KMS-11 (cell line): ENCODE results near the gene C11orf21.

Experiments used
- H2AFZ ChIP-seq: fragments of 200-600 bp; sonication (generic); 2 replicates; pipeline ENCODE4 v1.6.1; 2016; ENCODE audit warnings: antibody characterized with exemption, mixed run types, low read depth
- H3K27ac ChIP-seq: fragments of 200-600 bp; sonication (generic); 2 replicates; pipeline ENCODE4 v1.6.1; 2016; ENCODE audit warnings: mild to moderate bottlenecking, mixed run types
- H3K27me3 ChIP-seq: fragments of 200-600 bp; sonication (generic); 2 replicates; pipeline ENCODE4 v1.6.1; 2017; ENCODE audit warnings: mild to moderate bottlenecking, low read depth, mixed run types, moderate library complexity; ENCODE audit not compliant: insufficient read depth
- H3K36me3 ChIP-seq: fragments of 200-600 bp; sonication (generic); 2 replicates; pipeline ENCODE4 v1.6.1; 2017; ENCODE audit warnings: mild to moderate bottlenecking, mixed run types; ENCODE audit not compliant: insufficient read depth
- H3K4me1 ChIP-seq: fragments of 200-600 bp; sonication (generic); 2 replicates; pipeline ENCODE4 v1.6.1; 2016; ENCODE audit warnings: mild to moderate bottlenecking, low read depth, mixed run types; ENCODE audit not compliant: poor library complexity, severe bottlenecking
- H3K4me2 ChIP-seq: fragments of 200-600 bp; sonication (generic); 2 replicates; pipeline ENCODE4 v1.7.0; 2016; ENCODE audit warnings: mild to moderate bottlenecking, mixed run types
- H3K4me3 ChIP-seq: fragments of 200-600 bp; sonication (generic); IDR thresholded peaks from 2 replicates; pipeline ENCODE4 v1.6.1; 2017; ENCODE audit warnings: low read depth, low read length, mixed read lengths; ENCODE audit not compliant: insufficient read depth
- H3K79me2 ChIP-seq: fragments of 200-600 bp; sonication (generic); 2 replicates; pipeline ENCODE4 v1.6.1; 2016; ENCODE audit warnings: low read depth, mixed run types; ENCODE audit not compliant: insufficient read depth
- H3K9ac ChIP-seq: fragments of 200-600 bp; sonication (generic); 2 replicates; pipeline ENCODE4 v1.6.1; 2016; ENCODE audit warnings: mild to moderate bottlenecking, mixed run types
- H4K20me1 ChIP-seq: fragments of 200-600 bp; sonication (generic); 2 replicates; pipeline ENCODE4 v1.6.1; 2016; ENCODE audit warnings: mild to moderate bottlenecking, mixed run types; ENCODE audit not compliant: insufficient read depth
- TF ChIP-seq, protein P1 (sequence below): fragments of 200-600 bp; sonication (generic); conservative IDR thresholded peaks from 2 replicates; pipeline ENCODE4 v1.6.1; 2017; ENCODE audit warnings: low read depth, mild to moderate bottlenecking, antibody characterized with exemption, low read length, moderate library complexity, mixed read lengths

The C11orf21 gene

DNA sequence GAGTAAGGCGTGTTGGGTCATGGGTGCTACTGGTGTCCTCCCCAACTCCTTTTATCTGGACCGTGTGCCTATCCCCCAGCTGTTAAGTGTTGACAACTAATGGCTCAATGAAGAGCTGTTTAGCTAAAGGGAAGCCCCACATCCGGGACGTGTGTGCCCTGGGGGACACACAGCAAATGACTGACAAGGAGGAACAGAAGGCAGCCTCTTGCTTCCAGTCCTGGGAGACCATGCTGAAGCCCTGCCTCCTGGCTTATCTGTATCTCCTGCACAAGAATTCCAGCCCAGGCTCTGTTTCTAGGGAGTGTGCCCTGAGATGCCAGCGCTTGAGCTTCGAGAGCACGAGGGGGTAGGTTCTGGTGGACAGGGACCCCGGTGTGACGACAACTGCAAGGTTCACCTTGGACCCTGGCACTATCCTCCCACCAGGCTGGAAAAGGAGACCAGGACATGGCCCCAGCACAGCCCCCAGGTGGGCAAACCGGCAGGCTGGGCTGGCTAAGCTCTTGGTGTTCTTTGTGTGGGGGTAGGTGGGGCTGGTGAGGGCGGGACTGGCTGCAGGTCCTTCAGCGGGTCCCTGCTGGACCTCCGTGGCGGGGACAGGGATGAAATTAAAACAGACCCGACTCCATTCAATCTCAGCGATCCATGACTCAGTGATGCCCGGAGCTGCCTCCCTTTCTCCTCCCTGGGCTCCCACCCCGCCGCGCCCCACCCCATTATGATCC, 52.4 kb downstream of the C11orf21 start:
- Histone ChIP-seq H3K27me3 (peaks cover 68% of the 10 kb centered on the region), H4K20me1 (no peaks in the 10 kb centered on the region), H3K9ac (no peak overlapping the region), H3K4me2 (no peak overlapping the region), H3K27ac (no peak overlapping the region), H3K79me2 (no peaks in the 10 kb centered on the region), H3K4me3 (no peak overlapping the region), H2AFZ (no peak overlapping the region), H3K36me3 (no peaks in the 10 kb centered on the region), H3K4me1 (no peaks in the 10 kb centered on the region)
- TF ChIP-seq, protein P1, sequence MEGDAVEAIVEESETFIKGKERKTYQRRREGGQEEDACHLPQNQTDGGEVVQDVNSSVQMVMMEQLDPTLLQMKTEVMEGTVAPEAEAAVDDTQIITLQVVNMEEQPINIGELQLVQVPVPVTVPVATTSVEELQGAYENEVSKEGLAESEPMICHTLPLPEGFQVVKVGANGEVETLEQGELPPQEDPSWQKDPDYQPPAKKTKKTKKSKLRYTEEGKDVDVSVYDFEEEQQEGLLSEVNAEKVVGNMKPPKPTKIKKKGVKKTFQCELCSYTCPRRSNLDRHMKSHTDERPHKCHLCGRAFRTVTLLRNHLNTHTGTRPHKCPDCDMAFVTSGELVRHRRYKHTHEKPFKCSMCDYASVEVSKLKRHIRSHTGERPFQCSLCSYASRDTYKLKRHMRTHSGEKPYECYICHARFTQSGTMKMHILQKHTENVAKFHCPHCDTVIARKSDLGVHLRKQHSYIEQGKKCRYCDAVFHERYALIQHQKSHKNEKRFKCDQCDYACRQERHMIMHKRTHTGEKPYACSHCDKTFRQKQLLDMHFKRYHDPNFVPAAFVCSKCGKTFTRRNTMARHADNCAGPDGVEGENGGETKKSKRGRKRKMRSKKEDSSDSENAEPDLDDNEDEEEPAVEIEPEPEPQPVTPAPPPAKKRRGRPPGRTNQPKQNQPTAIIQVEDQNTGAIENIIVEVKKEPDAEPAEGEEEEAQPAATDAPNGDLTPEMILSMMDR = no peak

DNA sequence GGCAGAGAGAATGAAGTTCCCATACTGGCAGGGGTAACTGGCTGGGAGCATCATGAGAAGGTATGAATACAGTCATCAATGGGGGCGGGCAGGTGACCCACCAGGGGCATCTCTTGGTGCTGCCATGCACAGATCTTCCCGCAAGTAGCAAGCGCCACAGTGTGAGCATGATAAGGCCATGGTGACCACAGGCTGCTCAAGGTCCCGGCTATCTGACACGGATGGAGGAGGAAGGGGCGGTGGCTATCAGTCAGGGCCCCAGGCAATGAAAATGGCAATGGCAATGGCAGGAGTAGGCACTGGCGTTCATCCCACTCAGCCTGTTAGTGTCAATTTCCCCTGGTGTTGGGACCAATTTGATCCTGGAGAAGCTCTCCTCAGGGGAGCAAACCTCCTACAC, 53.0 kb downstream of the C11orf21 start:
- H3K36me3 ChIP-seq = no peaks in the 10 kb centered on the region
- no peaks in the 10 kb centered on the region for H3K79me2 ChIP-seq
- H4K20me1 ChIP-seq = no peaks in the 10 kb centered on the region
- TF ChIP-seq, protein P1 = no peak
- no peak overlapping the region for H3K27ac ChIP-seq
- H3K4me3 ChIP-seq = no peak overlapping the region
- no peaks in the 10 kb centered on the region for H3K4me1 ChIP-seq
- no peak overlapping the region for H3K4me2 ChIP-seq
- peaks cover 62% of the 10 kb centered on the region for H3K27me3 ChIP-seq
- no peak overlapping the region for H2AFZ ChIP-seq
- no peak overlapping the region for H3K9ac ChIP-seq

DNA sequence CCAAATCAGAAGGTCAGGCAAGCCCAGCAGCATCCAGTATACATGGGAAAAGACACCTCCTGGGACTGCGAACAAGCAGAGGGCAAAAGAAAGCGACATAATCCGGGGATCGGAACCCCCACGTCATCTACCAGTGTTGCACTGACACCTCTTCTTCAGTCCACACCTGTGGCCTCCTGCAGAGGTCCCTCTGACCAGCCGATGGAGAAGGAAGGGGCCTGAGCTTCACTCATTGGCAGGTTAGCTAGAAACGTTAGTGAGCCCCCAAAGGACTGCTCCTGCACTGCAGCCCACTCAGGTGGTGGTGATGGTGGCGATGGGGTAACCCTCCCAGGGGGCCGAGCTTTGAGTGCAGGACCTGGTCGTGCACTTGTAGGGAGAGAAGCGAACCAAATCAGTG, 53.5 kb downstream of the C11orf21 start:
- Histone ChIP-seq H3K27me3 (peaks cover 60% of the 10 kb centered on the region), H2AFZ (no peak overlapping the region), H3K79me2 (no peaks in the 10 kb centered on the region), H3K9ac (no peak overlapping the region), H3K4me3 (no peak overlapping the region), H3K4me1 (no peaks in the 10 kb centered on the region), H4K20me1 (no peaks in the 10 kb centered on the region), H3K4me2 (no peak overlapping the region), H3K36me3 (no peaks in the 10 kb centered on the region), H3K27ac (no peak overlapping the region)
- TF ChIP-seq, protein P1 = no peak

DNA sequence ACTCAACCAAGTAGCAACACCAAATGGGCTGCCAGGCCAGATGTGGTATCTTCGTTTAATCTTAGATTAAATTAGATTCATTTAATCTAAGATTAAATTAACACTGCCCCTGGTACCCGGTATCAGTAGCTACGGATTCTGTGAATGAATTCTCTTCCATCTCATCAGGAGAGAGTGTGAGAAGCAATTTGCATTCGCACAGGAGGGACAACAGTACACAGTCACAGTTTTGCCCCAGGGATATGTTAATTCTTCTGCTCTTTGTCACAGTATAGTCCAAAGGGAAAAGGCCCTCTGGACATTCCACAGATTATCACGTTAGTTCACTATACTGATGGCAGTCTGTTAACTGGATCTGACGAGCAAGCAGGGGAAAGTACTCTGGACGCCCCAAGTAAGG, 54.2 kb downstream of the C11orf21 start:
- no peak overlapping the region for H3K4me3 ChIP-seq
- H3K27ac ChIP-seq = no peak overlapping the region
- peaks cover 55% of the 10 kb centered on the region; the same call in 1 of the 2 replicates for H3K27me3 ChIP-seq
- no peaks in the 10 kb centered on the region for H3K79me2 ChIP-seq
- H3K36me3 ChIP-seq = no peaks in the 10 kb centered on the region
- no peaks in the 10 kb centered on the region for H4K20me1 ChIP-seq
- H3K9ac ChIP-seq = no peak overlapping the region
- no peak overlapping the region for H3K4me2 ChIP-seq
- H3K4me1 ChIP-seq = no peaks in the 10 kb centered on the region
- H2AFZ ChIP-seq = no peak overlapping the region
- TF ChIP-seq, protein P1 = no peak
